Stimulated activated CD4-positive, alpha-beta T cell treated with anti-CD3 and anti-CD28 coated beads, Interleukin-4, amount 100 ng/mL, for 48 hours (primary cell): ENCODE data around the gene ZNF568.

Experiments
- DNase-seq, 2 donors: peaks; one replicate each; pipeline ENCODE4 v3.0.0-alpha.2; 2020; ENCODE audit warnings: low read depth in 2 of 2

Gene ZNF568

GRCh38 chr19:36999313-36999712, 83.2 kb downstream of the ZNF568 start:
- no peak for DNase-seq

GRCh38 chr19:37007587-37008220, 91.6 kb downstream of the ZNF568 start:
- DNase-seq: peak; percentile 16 to 28

GRCh38 chr19:37009871-37010270, 93.7 kb downstream of the ZNF568 start:
- no peak for DNase-seq

- DNase-seq: no peak
Observed at GRCh38 chr19:37012093-37012745, 96.1 kb downstream of the ZNF568 start.

GRCh38 chr19:37014456-37014855, 98.3 kb downstream of the ZNF568 start:
- DNase-seq: no peak

DNA sequence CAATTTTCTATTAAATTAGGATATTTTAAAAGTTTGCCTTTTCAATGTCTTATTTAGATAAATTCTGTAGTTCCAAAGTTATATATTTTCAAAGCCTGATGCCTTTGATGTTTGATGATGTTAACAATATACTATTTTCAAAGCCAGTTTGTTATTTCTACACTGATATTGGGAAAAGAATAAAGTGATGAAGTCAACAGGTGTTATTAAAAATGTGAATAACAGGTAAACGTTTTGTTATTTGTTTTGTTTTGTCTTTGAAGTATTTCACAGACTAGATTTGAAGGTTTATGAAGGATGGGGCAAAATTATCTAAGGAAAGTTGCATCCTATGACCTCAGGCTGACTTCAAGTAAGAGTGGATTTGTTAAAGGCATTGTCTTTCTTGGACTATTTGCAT, 129.0 kb downstream of the ZNF568 start:
- no peak for DNase-seq
